Measurements from ENCODE around the gene WASF2. TPM values are rescaled to one million over a fixed set of nuclear protein-coding genes. Genes with fewer than 3 reads are reported as not detected.
"Not testable (repeated sequence)": the region's sequence is repeated elsewhere in the genome, so short reads cannot be mapped to it uniquely, and the experiment has no call there.

WASF2 gene
- polyA plus RNA-seq, 5 donors = 106 to 137 (median 126) TPM

DNA sequence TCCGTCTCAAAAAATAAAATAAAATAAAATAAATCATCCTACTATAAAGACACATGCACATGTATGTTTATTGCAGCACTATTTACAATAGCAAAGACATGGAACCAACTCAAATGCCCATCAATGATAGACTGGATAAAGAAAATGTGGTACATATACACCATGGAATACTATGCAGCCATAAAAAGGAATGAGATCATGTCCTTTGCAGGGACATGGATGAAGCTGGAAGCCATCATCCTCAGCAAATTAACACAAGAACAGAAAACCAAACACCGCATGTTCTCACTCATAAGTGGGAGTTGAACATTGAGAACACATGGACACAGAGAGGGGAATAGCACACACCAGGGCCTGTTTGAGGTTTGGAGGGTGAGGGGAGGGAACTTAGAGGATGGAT is 11.2 kb upstream of the WASF2 start:
- not testable (repeated sequence) for DNase-seq

DNA sequence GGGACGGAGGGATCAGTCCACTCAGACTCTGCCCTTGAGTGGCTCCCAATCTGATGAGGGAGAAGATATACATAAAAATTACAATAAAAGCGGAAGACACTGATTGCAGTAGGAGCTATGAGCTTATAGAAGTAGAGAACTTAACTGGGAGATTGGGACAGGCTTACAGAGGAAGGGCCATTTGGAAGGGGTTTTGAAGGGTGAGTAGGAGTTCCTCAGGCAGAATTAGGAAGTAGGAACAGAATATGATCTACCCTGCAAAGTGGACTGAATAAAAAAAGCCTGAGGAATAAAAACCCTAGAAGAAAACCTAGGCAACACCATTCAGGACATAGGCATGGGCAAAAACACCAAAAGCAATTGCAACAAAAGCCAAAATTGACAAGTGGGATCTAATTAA is 9.2 kb upstream of the WASF2 start:
- DNase-seq = no peak

DNA sequence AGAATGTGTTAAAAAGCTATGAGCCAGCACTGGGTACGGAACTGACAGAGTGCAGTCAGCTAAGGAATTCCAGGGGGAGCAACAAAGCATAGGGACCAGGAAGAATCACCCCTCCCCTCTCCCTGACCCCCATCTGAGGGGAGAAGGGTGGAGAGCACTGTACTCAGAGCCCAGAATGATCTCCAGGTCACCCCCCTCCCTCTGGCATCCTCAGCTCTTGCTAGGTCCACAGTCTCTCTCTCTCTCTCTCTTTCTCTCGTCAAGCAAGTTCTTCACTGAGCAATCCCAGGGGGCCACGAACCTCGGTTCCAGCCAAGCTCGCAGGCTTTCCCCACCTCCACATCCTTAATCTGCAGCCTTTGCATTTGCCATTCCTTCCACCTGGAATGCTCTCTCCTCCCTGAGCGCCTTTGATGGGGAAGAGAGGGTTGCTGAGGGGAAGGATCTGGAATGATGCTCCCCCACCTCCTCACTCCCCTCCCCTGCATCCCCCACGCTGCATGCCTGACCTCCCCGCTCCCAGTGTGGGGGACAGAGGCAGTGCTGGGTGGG is 6.7 kb upstream of the WASF2 start:
- DNase-seq = no peak

DNA sequence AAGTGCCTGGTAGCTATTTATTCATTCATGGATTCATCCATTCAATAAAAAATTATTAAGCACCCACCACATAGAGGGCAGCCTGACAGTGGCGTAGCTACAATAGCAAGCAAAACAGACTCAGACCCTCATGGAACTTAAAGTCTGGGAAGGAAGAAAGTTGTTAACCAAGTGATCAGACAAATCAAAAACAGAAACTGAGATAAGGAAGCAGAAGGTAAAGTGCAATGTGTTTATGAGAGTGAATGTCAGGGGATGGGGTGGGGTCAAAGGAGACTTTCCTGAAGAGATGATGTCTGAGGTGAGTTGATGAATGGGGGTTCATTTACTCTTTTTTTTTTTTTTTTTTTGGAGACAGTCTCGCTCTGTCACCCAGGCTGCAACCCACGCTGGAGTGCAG is 2.8 kb upstream of the WASF2 start:
- DNase-seq = no peak

DNA sequence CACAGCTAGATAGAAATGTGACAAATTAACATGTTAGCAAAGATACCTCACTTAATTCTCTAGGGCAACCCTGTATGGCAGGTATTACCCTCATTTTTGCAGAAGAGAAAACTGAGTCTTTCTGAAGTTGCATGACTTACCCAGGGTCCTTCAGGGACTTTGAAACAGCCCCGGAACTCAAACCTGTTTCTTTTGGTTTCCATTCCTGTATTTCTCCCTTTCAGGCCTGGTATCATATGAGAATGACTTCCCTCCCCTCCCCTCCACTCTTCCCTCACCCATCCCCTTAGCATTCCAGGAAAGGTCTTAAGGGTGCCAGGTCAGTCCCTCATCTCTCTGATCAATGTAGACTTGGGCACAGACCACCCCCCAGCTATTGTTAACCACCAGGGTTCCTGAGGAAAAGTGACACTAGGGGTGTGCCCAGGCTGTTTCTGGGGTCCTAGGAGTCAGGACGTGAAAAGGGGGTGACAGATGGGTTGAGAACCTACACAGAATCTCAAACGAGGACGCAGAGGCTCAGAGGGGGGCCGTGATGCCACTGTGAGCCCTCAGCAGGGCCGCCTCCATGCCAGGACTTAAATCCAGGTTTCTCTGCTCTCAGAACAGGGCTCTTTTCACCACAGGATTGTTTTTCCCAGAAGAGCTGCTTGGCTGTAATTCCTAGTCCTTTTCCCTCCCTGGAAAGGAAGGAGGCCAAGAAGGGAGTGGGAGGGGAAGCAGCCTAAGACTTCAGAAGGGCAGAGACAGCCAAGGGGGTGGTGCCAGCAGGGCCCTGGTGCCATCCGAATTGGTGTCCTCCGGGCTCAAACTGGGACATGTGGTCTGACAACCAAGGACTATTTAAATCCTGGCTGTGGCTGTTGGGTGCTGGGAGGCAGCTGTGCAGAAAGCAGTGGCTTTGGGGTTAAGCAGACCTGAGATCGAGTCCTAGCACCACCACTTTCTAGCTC is 2.1 kb upstream of the WASF2 start:
- DNase-seq = no peak

DNA sequence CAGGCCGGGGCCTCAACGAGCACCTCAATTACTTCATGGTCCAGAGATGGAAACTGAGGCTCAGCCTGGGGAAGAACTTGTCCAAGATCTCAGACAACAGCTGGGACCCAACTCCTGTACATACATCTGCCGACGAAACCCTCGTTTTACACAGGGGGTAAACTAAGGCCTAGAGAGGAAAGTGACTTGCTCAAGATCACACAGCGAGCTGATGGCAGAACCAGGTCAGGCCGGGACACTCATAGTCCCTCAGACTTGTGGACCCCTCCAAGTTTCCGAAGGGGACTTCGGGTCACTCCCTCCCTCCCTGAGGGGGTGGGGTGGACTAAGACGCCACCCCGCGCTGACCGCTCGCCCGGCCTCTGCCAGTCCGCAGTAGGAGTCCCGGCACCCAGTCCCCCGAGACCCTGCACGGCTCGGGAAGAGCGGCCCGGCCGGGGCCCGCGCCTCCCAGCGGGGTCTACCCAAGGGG is 430 bp downstream of the WASF2 start:
- DNase-seq = peak in 1 of 2 donors; percentile 60

DNA sequence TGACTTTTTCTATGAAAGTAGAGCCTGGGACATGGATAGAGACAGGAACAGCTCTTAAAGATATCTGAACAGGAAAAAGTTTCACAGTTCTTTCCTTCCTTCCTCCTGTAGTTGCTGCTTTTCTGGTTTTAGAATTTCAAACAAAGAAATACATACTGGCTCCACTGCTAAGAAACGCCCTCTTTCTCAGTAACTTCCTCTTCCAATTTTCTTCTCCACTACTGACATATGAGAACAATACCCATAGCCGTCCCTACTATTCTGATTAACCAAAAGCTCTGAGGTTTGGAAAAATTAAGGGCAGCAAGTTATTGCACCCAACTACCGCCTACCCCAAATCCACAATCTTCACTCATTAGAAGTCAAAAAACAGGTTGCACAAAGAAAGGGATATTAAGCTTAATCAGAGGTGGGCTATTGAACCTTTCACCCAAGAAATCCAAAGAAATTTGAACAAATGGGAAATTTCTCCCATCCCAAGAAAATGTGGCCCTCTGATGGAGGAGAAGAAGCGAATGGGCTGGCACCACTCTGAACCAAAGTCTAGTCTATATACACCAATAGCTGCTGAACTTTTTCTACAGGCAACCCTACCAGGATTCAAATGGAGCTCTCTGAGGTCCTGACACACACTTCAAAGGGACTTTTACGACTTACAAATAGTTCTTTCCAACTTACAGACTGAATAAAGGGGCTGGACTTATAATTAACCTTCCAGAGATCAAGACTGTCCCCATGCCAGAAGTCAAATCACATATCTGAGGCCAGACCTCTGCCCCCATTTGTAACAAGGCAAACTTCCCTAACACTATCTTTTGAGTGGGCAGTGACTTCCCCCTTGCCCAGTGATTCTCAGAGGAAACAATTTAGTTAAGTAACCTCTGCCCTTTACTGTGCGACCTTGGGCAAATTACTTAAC is 1.7 kb downstream of the WASF2 start:
- peak in 1 of 2 donors; percentile 16 for DNase-seq

DNA sequence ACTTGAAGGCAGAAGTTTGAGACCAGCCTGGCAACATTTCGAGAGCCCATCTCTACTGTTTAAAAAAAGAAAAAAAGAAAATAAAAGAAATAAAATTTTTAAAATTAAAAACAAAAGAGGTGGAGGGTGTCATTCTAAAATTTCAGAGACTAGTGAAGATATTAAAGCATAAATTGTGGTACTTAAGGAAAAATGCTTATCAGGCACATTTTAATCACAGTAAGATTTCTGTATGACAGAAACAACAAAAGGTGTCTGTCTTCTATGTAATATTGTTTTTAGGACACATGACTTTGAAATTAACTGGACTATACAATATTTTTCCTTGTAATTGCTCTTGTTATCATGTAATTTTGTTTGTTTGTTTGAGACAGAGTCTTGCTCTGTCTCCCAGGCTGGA is 4.6 kb downstream of the WASF2 start:
- DNase-seq = no peak

DNA sequence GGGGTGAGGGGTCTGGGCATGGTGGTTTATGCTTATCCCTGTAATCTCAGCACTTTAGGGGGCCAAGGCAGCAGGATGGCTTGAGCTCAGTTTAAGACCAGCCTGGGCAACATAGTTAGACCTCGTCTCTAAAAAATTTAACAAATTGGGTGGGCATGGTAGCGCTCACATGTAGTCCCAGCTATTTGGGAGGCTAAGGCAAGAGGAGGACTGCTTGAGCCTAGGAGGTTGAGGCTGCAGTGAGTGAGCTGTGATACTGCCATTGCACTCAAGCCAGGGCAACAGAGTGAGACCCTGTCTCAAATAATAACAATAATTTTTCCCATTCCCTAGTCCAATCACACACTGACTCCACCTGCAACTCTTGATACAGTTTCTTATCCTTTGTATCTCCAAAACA is 6.3 kb downstream of the WASF2 start:
- no peak for DNase-seq

DNA sequence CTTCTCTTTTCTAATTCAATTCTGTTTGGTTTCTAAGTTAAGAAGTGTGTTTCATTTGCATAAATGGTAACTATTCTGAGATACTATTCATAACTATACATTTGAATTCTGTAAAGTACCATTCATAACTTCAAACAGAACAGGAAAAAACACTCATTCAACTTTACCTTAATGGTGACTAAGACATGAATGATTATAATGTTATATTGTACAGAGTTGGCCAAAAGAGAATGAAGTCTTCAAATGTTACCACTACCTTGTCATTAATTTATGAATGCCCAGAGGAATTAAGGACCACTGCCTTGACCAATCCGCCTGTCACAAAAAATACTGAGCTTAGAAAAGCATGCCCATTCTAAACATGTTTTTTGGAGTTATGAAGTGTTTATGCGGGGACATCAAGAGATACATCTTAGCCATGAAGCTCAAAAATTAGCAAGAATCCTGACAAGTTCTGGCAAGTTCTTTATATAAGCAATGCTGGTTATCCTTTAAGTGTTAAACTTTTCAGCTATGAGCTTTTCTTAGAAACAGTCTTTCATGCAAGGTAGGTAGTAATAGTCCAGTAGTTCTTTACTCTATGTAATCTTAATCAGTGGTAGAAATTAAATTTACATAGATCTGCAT is 7.9 kb downstream of the WASF2 start:
- DNase-seq = no peak

DNA sequence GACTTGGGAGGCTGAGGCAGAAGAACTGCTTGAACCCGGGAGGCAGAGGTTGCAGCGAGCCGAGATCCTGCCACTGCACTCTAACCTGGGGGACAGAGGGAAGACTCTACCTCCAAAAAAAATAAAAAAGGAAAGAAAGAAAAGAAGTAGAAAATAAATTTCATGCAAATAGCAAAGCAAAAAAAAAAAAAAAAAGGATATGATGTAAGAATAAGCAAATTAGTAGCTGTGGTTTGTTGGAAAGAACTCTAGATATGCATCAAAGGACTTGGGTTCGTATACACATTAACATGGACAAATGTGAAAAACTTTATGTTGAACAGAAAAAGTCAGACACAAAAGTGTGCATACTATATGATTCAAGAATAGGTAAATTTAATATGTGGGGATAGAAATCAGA is 11.9 kb downstream of the WASF2 start:
- DNase-seq = no peak

DNA sequence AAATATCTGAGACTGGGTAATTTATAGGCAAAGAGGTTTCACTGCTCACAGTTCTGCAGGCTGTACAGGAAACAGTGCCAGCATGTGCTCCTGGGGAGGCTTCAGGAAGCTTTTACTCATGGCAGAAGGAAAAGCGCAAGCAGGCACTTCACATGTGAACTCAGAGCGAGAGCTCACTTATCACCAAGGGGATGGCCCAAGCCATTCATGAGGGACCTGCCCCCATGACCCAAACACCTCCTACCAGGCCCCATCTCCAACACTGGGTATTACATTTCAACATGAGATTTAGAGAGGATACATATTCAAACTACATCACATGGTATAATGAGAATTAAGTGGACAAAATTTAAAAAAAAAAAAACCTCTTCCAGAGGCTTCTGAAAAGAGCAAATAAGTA is 13.7 kb downstream of the WASF2 start:
- no peak for DNase-seq

DNA sequence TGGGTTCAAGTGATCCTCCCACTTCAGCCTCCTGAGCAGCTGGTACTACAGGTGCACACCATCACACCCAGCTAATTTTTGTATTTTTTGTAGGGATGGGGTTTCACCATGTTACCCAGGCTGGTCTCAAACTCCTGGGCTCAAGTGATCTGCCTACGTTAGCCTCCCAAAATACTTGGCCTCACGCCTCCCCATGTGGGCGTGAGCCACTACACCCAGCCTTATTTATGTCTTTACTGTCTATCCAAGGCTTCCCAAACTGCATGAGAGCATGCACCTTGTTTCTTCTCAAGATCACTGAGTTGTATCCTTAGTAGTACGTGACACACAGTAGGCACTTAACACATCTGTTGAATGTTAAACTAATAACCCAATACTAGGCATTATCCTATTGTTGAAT is 14.2 kb downstream of the WASF2 start:
- DNase-seq = no peak

DNA sequence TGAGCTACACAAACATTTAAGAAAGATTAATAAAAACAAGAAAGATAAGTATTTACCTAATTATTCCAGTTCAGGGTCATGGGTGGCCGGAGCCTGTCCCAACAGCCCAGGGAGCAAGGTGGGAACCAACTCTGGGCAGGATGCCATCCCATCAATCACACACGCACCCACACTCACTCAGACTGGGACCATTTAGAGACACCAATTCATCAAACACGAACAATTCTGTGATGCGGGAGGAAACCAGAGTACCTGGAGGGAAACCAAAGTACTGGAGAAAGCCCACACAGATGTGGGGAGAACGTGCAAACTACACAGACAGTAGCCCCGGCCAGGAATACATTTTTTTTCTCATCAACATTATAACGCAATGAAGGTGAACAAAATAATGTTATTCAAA is 16.2 kb downstream of the WASF2 start:
- DNase-seq = no peak

DNA sequence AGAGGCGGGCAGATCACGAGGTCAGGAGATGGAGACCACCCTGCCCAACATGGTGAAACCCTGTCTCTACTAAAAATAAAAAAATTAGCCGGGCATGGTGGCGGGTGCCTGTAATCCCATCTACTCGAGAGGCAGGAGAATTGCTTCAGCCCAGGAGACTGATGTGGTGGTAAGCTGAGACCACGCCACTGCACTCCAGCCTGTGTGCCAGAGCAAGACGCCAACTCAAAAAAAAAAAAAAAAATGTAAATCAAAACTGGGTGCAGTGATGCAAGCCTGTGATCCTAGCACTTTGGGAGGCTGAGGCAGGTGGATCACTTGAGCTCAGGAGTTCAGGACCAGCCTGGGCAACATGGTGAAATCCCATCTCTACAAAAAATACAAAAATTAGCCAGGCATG is 17.9 kb downstream of the WASF2 start:
- not testable (repeated sequence) for DNase-seq

DNA sequence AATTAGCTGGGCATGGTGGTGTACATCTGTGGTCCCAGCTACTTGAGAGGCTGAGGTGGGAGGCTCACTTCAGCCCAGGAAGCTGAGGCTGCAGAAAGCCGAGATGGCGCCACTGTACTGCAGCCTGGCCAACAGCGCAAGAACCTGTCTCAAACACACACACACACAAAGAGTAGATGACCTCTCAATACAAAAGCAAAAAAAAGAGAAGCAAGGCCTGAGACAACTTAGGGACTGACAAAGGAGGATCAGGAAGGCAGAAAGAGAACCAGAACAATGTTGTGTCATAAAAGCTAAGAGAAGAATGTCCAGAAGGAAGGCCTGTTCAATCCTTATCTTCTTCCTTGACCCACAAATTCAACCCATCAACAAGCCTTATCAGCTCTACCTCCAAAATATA is 18.5 kb downstream of the WASF2 start:
- no peak for DNase-seq

DNA sequence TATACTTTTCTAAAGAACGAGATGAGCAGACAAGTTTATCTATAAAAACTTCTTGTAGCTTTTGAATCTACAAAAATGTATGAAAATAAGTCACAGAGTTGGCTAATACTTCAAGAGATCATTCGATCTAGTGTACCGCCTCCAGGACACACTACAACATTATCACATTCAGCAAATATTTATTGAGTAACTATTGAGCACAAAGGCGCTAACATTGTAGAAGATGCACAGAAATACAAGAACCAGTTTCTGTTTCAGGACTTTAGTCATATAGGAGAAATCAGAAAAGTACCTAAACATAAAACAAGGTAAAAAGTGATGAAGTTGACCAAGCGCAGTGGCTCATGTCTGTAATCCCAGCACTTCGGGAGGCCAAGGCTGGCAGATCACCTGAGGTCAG is 20.6 kb downstream of the WASF2 start:
- DNase-seq = no peak

DNA sequence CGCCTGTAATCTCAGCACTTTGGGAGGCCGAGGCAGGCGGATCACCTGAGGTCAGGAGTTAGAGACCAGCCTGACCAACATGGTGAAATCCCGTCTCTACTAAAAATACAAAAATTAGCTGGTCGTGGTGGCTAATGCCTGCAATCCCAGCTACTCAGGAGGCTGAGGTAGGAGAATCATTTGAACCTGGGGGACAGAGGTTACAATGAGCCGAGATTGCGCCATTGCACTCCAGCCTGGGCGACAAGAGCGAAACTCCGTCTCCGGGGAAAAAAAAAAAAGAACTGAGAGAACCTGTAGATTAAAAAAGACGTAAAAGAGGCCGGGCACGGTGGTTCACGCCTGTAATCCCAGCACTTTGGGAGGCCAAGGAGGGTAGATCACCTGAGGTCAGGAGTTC is 21.6 kb downstream of the WASF2 start:
- not testable (repeated sequence) for DNase-seq

DNA sequence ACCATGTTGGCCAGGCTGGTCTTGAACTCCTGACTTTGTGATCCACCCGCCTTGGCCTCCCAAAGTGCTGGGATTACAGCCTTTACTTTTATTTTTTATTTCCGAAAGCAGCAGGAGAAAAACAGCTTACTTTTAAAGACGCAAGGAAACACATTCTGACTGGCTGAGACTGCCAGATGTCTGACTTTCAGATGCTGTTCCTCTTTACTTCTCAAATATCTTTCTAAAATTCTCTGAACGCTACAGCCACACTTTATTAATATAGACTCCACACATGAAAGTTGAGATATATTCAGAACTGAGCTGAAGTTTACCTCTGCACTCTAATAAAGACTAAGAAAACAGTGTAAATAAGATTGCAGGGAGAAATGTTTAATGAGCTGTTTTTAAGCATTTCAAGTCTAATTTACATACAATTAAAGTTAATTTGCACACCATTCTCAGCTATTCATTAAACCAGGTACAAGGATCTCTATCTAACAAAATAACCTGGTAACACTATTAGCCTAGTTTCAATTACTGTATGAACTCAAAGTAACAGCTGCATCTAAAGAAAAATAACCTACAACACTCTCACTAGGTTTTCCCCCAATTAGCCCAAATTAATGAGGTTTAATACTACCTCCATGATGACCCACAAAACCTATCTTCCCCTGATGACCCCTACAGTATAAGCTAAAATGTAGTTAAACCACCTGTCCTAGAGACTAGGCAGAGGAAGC is 24.9 kb downstream of the WASF2 start:
- DNase-seq = no peak

DNA sequence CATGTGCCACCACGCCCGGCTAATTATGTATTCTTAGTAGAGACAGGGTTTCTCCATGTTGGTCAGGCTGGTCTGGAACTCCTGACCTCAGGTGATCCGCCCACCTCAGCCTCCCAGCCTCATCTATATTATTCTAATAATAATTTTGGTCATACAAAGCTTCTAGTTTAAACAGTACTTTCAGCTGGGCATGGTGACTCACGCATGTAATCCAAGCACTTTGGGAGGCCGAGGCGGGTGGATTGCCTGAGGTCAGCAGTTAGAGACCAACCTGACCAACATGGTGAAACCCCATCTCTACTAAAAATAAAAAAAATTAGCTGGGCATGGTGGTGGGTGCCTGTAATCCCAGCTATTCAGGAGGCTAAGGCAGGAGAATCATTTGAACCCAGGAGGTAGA is 26.1 kb downstream of the WASF2 start:
- DNase-seq = not testable (repeated sequence)

DNA sequence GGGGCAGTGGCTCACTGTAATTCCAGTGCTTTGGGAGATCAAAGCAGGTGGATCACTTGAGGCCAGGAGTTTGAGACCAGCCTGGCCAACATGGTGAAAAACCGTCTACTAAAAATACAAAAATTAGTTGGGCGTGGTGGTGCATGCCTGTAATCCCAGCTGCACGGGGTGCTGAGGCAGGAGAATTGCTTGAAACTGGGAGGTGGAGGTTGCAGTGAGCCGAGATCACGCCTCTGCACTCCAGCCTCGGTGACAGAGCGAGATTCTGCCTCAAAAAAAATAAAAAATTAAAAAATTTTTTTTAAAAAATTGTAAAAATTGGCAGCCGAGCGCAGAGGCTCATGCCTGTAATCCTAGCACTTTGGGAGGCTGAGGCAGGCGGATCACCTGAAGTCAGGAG is 31.4 kb downstream of the WASF2 start:
- not testable (repeated sequence) for DNase-seq

Measured in right lung (tissue), 5 donors.